GM23338 (cell line): ENCODE data around the gene PASD1. TPM values are rescaled to one million over a fixed set of nuclear protein-coding genes. Genes with fewer than 3 reads are reported as not detected.

Source experiments
- ATAC-seq: fragments of 200-7000 bp; cut with Tn5 transposase; 3 replicates; pipeline ENCODE4 v1.9.1; 2020
- DNase-seq: peaks from one replicate; pipeline ENCODE4 v3.0.0-alpha.2; 2015; ENCODE audit warnings: low spot score
- H2AFZ ChIP-seq: fragments of 200-600 bp; sonication (generic); 2 replicates; pipeline ENCODE4 v1.8.0; 2016; ENCODE audit warnings: antibody characterized with exemption, mild to moderate bottlenecking, moderate library complexity
- H3F3A ChIP-seq: fragments of 200-600 bp; sonication (generic); replicated peaks from 2 replicates; pipeline ENCODE4 v1.8.0; 2017; ENCODE audit warnings: antibody characterized with exemption, mixed run types, low read depth
- H3K27ac ChIP-seq: fragments of 200-600 bp; sonication (generic); 2 replicates; pipeline ENCODE4 v1.6.1; 2016; ENCODE audit warnings: low read depth
- H3K27me3 ChIP-seq: fragments of 200-600 bp; sonication (generic); 2 replicates; pipeline ENCODE4 v1.8.0; 2016; ENCODE audit warnings: mild to moderate bottlenecking, mixed run types, moderate library complexity; ENCODE audit not compliant: insufficient read depth
- H3K36me3 ChIP-seq: fragments of 200-600 bp; sonication (generic); 2 replicates; pipeline ENCODE4 v1.8.0; 2016; ENCODE audit warnings: mild to moderate bottlenecking; ENCODE audit not compliant: insufficient read depth
- H3K4me1 ChIP-seq: fragments of 200-600 bp; sonication (generic); 2 replicates; pipeline ENCODE4 v1.8.0; 2016; ENCODE audit warnings: mild to moderate bottlenecking, moderate library complexity; ENCODE audit not compliant: insufficient read depth
- H3K4me2 ChIP-seq: fragments of 200-600 bp; sonication (generic); 2 replicates; pipeline ENCODE4 v1.7.1; 2017; ENCODE audit warnings: mixed run types
- H3K4me3 ChIP-seq: fragments of 200-600 bp; sonication (generic); 2 replicates; pipeline ENCODE4 v1.6.1; 2016; ENCODE audit warnings: mixed run types
- H3K79me2 ChIP-seq: fragments of 200-600 bp; sonication (generic); replicated peaks from 2 replicates; pipeline ENCODE4 v1.8.0; 2017; ENCODE audit warnings: mild to moderate bottlenecking; ENCODE audit not compliant: insufficient read depth
- H3K9me2 ChIP-seq: fragments of 200-600 bp; sonication (generic); 2 replicates; pipeline ENCODE4 v1.8.0; 2017; ENCODE audit not compliant: insufficient read depth
- H4K20me1 ChIP-seq: fragments of 200-600 bp; sonication (generic); replicated peaks from 2 replicates; pipeline ENCODE4 v1.8.0; 2017; ENCODE audit warnings: mild to moderate bottlenecking; ENCODE audit not compliant: insufficient read depth
- H3K27ac Mint-ChIP-seq: 2 replicates; pipeline ENCODE4 v1.8.0; 2020; ENCODE audit warnings: inconsistent platforms, mild to moderate bottlenecking, moderate library complexity, mixed read lengths
- H3K27me3 Mint-ChIP-seq: 3 replicates; pipeline ENCODE4 v1.8.0; 2022; ENCODE audit warnings: low read depth, mild to moderate bottlenecking, moderate library complexity, mixed read lengths, inconsistent platforms; ENCODE audit not compliant: insufficient read depth, poor library complexity
- H3K36me3 Mint-ChIP-seq: 3 replicates; pipeline ENCODE4 v1.8.0; 2021; ENCODE audit warnings: low read depth, mild to moderate bottlenecking, inconsistent platforms, moderate library complexity, mixed read lengths
- H3K4me1 Mint-ChIP-seq: 3 replicates; pipeline ENCODE4 v1.8.0; 2020; ENCODE audit warnings: mild to moderate bottlenecking, inconsistent platforms, mixed read lengths
- H3K4me3 Mint-ChIP-seq: 3 replicates; pipeline ENCODE4 v1.8.0; 2021; ENCODE audit warnings: moderate library complexity, mild to moderate bottlenecking, inconsistent platforms, mixed read lengths
- H3K9me3 Mint-ChIP-seq: 3 replicates; pipeline ENCODE4 v1.8.0; 2020; ENCODE audit warnings: moderate library complexity, mild to moderate bottlenecking, inconsistent platforms, mixed read lengths
- EZH2phosphoT487 ChIP-seq: fragments of 200-600 bp; sonication (generic); IDR thresholded peaks from one replicate; pipeline ENCODE4 v1.8.1; 2018; ENCODE audit warnings: antibody characterized with exemption; ENCODE audit not compliant: unreplicated experiment
- JUNB ChIP-seq: IDR thresholded peaks from one replicate; pipeline ENCODE4 v1.6.1; 2016; ENCODE audit warnings: antibody characterized with exemption; ENCODE audit not compliant: unreplicated experiment
- NANOG ChIP-seq: IDR thresholded peaks from 2 replicates; pipeline ENCODE4 v1.6.1; 2016; ENCODE audit warnings: antibody characterized with exemption, borderline replicate concordance
- POLR2AphosphoS5 ChIP-seq: IDR thresholded peaks from 2 replicates; pipeline ENCODE4 v1.6.1; 2016; ENCODE audit warnings: antibody characterized with exemption, low read depth
- ZNF114 ChIP-seq: fragments of 250-450 bp; sonication (Bioruptor Pico); IDR thresholded peaks from 2 replicates; pipeline ENCODE4 v1.5.0; 2020; ENCODE audit warnings: mild to moderate bottlenecking, moderate library complexity
- ZNF331 ChIP-seq: fragments of 250-450 bp; sonication (Bioruptor Pico); IDR thresholded peaks from 2 replicates; pipeline ENCODE4 v1.5.0; 2020; ENCODE audit warnings: low read depth, mild to moderate bottlenecking, moderate library complexity
- polyA plus RNA-seq: library from polyadenylated mRNA; unstranded; fragments of >200 nt; fragmentation: Nextera tagmentation; extraction: Ambion mirVana; gene quantifications from 2 replicates; pipeline ENCODE4 v1.2.1, GENCODE V29; 2016
- total RNA-seq: library from RNA; depleted of rRNA; stranded (reverse); fragments of >200 nt; shearing (Covaris generic); gene quantifications from 2 replicates; pipeline ENCODE4 v1.2.3, GENCODE V29; 2014
- TF ChIP-seq, protein P1 (sequence below): fragments of 250-450 bp; sonication (Bioruptor Pico); IDR thresholded peaks from 2 replicates; pipeline ENCODE4 v1.5.0; 2020; ENCODE audit warnings: mild to moderate bottlenecking, moderate library complexity
- TF ChIP-seq, protein P2 (sequence below): IDR thresholded peaks from one replicate; pipeline ENCODE4 v1.6.1; 2018; ENCODE audit warnings: antibody characterized with exemption; ENCODE audit not compliant: unreplicated experiment
- TF ChIP-seq, protein P3 (sequence below), 2 experiments: fragments of 200-600 bp in 1 of 2; sonication (generic) in 1 of 2; conservative IDR thresholded peaks; 2 replicates each; pipeline versions ENCODE4 v1.5.1 to v1.6.1; 2016 to 2017; ENCODE audit warnings: antibody characterized with exemption in 2 of 2, low read depth in 2 of 2, mild to moderate bottlenecking in 2 of 2, moderate library complexity in 1 of 2

PASD1 gene
- total and polyA plus RNA-seq, 2 experiments from 2014 or later: 0.24 TPM; not detected in 1

DNA sequence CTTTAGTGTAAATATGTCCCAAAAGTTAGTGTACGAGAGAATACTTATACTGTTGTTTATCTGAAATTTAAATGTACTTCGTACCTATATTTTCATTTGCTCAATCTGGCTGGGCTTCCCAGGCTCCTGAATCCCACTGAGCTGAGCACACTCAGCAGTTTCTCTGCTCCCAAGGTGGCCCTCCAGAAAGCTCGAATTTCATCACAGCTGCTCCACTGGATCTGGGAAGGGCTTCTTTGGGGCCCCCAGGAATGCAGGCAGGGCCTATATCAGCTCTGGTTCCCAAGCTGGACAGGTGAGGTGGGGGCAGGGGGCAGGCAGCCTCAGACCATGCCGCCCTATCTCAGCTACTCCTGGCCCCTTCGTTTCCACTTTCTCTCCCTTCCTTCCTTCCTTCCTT, 150.9 kb downstream of the PASD1 start (continued):
- TF ChIP-seq, protein P1, sequence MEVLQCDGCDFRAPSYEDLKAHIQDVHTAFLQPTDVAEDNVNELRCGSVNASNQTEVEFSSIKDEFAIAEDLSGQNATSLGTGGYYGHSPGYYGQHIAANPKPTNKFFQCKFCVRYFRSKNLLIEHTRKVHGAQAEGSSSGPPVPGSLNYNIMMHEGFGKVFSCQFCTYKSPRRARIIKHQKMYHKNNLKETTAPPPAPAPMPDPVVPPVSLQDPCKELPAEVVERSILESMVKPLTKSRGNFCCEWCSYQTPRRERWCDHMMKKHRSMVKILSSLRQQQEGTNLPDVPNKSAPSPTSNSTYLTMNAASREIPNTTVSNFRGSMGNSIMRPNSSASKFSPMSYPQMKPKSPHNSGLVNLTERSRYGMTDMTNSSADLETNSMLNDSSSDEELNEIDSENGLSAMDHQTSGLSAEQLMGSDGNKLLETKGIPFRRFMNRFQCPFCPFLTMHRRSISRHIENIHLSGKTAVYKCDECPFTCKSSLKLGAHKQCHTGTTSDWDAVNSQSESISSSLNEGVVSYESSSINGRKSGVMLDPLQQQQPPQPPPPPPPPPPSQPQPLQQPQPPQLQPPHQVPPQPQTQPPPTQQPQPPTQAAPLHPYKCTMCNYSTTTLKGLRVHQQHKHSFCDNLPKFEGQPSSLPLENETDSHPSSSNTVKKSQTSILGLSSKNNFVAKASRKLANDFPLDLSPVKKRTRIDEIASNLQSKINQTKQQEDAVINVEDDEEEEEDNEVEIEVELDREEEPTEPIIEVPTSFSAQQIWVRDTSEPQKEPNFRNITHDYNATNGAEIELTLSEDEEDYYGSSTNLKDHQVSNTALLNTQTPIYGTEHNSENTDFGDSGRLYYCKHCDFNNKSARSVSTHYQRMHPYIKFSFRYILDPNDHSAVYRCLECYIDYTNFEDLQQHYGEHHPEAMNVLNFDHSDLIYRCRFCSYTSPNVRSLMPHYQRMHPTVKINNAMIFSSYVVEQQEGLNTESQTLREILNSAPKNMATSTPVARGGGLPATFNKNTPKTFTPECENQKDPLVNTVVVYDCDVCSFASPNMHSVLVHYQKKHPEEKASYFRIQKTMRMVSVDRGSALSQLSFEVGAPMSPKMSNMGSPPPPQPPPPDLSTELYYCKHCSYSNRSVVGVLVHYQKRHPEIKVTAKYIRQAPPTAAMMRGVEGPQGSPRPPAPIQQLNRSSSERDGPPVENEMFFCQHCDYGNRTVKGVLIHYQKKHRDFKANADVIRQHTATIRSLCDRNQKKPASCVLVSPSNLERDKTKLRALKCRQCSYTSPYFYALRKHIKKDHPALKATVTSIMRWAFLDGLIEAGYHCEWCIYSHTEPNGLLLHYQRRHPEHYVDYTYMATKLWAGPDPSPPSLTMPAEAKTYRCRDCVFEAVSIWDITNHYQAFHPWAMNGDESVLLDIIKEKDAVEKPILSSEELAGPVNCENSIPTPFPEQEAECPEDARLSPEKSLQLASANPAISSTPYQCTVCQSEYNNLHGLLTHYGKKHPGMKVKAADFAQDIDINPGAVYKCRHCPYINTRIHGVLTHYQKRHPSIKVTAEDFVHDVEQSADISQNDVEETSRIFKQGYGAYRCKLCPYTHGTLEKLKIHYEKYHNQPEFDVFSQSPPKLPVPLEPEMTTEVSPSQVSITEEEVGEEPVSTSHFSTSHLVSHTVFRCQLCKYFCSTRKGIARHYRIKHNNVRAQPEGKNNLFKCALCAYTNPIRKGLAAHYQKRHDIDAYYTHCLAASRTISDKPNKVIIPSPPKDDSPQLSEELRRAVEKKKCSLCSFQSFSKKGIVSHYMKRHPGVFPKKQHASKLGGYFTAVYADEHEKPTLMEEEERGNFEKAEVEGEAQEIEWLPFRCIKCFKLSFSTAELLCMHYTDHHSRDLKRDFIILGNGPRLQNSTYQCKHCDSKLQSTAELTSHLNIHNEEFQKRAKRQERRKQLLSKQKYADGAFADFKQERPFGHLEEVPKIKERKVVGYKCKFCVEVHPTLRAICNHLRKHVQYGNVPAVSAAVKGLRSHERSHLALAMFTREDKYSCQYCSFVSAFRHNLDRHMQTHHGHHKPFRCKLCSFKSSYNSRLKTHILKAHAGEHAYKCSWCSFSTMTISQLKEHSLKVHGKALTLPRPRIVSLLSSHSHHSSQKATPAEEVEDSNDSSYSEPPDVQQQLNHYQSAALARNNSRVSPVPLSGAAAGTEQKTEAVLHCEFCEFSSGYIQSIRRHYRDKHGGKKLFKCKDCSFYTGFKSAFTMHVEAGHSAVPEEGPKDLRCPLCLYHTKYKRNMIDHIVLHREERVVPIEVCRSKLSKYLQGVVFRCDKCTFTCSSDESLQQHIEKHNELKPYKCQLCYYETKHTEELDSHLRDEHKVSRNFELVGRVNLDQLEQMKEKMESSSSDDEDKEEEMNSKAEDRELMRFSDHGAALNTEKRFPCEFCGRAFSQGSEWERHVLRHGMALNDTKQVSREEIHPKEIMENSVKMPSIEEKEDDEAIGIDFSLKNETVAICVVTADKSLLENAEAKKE: no peak
- no peak for TF ChIP-seq EZH2phosphoT487
- TF ChIP-seq POLR2AphosphoS5: no peak
- TF ChIP-seq NANOG: no peak
- TF ChIP-seq, protein P2, sequence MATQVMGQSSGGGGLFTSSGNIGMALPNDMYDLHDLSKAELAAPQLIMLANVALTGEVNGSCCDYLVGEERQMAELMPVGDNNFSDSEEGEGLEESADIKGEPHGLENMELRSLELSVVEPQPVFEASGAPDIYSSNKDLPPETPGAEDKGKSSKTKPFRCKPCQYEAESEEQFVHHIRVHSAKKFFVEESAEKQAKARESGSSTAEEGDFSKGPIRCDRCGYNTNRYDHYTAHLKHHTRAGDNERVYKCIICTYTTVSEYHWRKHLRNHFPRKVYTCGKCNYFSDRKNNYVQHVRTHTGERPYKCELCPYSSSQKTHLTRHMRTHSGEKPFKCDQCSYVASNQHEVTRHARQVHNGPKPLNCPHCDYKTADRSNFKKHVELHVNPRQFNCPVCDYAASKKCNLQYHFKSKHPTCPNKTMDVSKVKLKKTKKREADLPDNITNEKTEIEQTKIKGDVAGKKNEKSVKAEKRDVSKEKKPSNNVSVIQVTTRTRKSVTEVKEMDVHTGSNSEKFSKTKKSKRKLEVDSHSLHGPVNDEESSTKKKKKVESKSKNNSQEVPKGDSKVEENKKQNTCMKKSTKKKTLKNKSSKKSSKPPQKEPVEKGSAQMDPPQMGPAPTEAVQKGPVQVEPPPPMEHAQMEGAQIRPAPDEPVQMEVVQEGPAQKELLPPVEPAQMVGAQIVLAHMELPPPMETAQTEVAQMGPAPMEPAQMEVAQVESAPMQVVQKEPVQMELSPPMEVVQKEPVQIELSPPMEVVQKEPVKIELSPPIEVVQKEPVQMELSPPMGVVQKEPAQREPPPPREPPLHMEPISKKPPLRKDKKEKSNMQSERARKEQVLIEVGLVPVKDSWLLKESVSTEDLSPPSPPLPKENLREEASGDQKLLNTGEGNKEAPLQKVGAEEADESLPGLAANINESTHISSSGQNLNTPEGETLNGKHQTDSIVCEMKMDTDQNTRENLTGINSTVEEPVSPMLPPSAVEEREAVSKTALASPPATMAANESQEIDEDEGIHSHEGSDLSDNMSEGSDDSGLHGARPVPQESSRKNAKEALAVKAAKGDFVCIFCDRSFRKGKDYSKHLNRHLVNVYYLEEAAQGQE: no peak
- no peak for TF ChIP-seq JUNB

GRCh38 chrX:151715752-151716151, 152.3 kb downstream of the PASD1 start, which contains the start of gene FATE1:
Gene FATE1 (plus strand): TSS chrX:151716035. CDS start chrX:151716120, 85 bp downstream.
- Histone ChIP-seq H2AFZ (no peak within 1 kb of the TSS), H3K9me2 (no peaks in the 10 kb centered on the region), H3K79me2 (no peaks in the 10 kb centered on the region), H3K4me1 (no peaks in the 10 kb centered on the region; the same call in 1 of the 2 replicates), H3K27me3 (no peaks in the 10 kb centered on the region), H3K4me3 (no peak within 1 kb of the TSS), H3K27ac (no peak within 1 kb of the TSS), H4K20me1 (no peaks in the 10 kb centered on the region), H3K4me2 (no peak within 1 kb of the TSS), H3F3A (no peaks in the 10 kb centered on the region), H3K36me3 (no peaks in the 10 kb centered on the region)
- H3K27ac Mint-ChIP-seq: no peak within 1 kb of the TSS
- H3K36me3 Mint-ChIP-seq: no peaks in the 10 kb centered on the region
- H3K27me3 Mint-ChIP-seq: peaks cover 3% of the 10 kb centered on the region
- TF ChIP-seq, protein P3, sequence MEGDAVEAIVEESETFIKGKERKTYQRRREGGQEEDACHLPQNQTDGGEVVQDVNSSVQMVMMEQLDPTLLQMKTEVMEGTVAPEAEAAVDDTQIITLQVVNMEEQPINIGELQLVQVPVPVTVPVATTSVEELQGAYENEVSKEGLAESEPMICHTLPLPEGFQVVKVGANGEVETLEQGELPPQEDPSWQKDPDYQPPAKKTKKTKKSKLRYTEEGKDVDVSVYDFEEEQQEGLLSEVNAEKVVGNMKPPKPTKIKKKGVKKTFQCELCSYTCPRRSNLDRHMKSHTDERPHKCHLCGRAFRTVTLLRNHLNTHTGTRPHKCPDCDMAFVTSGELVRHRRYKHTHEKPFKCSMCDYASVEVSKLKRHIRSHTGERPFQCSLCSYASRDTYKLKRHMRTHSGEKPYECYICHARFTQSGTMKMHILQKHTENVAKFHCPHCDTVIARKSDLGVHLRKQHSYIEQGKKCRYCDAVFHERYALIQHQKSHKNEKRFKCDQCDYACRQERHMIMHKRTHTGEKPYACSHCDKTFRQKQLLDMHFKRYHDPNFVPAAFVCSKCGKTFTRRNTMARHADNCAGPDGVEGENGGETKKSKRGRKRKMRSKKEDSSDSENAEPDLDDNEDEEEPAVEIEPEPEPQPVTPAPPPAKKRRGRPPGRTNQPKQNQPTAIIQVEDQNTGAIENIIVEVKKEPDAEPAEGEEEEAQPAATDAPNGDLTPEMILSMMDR (conservative IDR thresholded peaks at IDR 0.05; ENCODE audit: low read depth in 2 of 2): no peak
- TF ChIP-seq ZNF331 (CRISPR knock-in tag): no peak
- no peak for TF ChIP-seq ZNF114 (CRISPR knock-in tag)
- no peak for TF ChIP-seq POLR2AphosphoS5
- no peak for TF ChIP-seq NANOG
- no peak within 1 kb of the TSS for H3K4me3 Mint-ChIP-seq
- no peak for ATAC-seq
- DNase-seq: no peak
- H3K9me3 Mint-ChIP-seq: no peaks in the 10 kb centered on the region
- H3K4me1 Mint-ChIP-seq: peaks cover 9% of the 10 kb centered on the region; the same call in 2 of the 3 replicates
